ENCODE results near the gene FNDC3B. TPM values are rescaled to one million over a fixed set of nuclear protein-coding genes. Genes with fewer than 3 reads are reported as not detected.

Gene FNDC3B
- polyA plus RNA-seq, 2 of the 4 experiments (the other 2 are of a cell fraction), result 29.5 to 33.6 TPM

DNA sequence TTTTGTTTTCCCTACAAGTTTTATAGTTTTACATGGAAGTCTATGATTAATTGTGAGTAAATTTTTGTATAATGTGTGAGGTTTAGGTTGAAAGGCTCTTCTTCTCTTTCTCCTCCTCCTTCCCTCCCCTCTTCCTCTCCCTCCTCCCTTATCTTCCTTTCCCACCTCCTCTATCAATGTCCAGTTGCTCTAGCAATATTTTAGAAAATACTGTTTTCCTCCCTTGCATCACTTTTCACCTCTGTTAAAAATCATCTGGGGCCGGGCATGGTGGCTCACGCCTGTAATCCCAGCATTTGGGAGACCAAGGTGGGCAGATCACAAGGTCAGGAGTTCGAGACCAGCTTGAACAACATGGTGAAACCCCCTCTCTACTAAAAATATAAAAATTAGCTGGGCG, 119.4 kb downstream of the FNDC3B start:
- TF ChIP-seq, protein P1, sequence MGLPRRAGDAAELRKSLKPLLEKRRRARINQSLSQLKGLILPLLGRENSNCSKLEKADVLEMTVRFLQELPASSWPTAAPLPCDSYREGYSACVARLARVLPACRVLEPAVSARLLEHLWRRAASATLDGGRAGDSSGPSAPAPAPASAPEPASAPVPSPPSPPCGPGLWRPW (IDR thresholded peaks at IDR 0.05), result no peak
- TF ChIP-seq E2F6 (IDR thresholded peaks at IDR 0.05; ENCODE audit: borderline replicate concordance, low read depth), result no peak
- no peak for TF ChIP-seq BCL3 (IDR thresholded peaks at IDR 0.05)
- no peak for TF ChIP-seq JUN (IDR thresholded peaks at IDR 0.05)
- TF ChIP-seq POLR2A (IDR thresholded peaks at IDR 0.05; ENCODE audit: low read length), result no peak
- no peak for TF ChIP-seq RARB (CRISPR knock-in tag; IDR thresholded peaks at IDR 0.05)
- no peak for TF ChIP-seq BHLHE40 (IDR thresholded peaks at IDR 0.05; ENCODE audit: low read depth, low read length)
- Histone ChIP-seq H3K4me1 (peaks cover 92% of the 10 kb centered on the region), H3K4me3 (no peak overlapping the region), H3K4me2 (peak overlapping the region; percentile 38; the same call in 1 of the 3 replicates), H3K27ac (peak overlapping the region; percentile 61 to 91; a peak in 5 of 6 replicates), H3K9me3 (no peaks in the 10 kb centered on the region)
- FAIRE-seq (no peak), DNase-seq (ENCODE audit: low read depth in 1 of 2, low spot score in 1 of 2) (no peak), ATAC-seq (no peak)
- CTCF ChIA-PET, result interaction anchor here (0.6 to 2.0 kb wide), 2 partner anchors 10 to 544 kb away, joined by 3 to 9 read pairs; no protein-coding TSS in a partner anchor
- POLR2A ChIA-PET, result no interaction called here
- 95% methylated on average over 4 of the region's 4 CpGs for WGBS (ENCODE audit: missing lambda C conversion rate)

GRCh38 chr3:172159376-172159775, 120.0 kb downstream of the FNDC3B start:
- ChIA-PET CTCF (interaction anchor here (0.6 to 2.0 kb wide), 4 partner anchors 10 to 545 kb away, joined by 3 to 9 read pairs (median 3); no protein-coding TSS in a partner anchor), POLR2A (no interaction called here)
- FAIRE-seq, result no peak
- ATAC-seq, result no peak
- no peak overlapping the region for H3K4me3 ChIP-seq
- H3K4me1 ChIP-seq, result peaks cover 92% of the 10 kb centered on the region
- H3K27ac ChIP-seq, result peak overlapping the region; percentile 61 to 91
- no peak for DNase-seq (ENCODE audit: low read depth in 1 of 2, low spot score in 1 of 2)
- 70% methylated on average over 1 of the region's 1 CpG for WGBS (ENCODE audit: missing lambda C conversion rate)
- TF ChIP-seq CBX8 (IDR thresholded peaks at IDR 0.05), result no peak
- no peak for TF ChIP-seq NFE2L2 (conservative IDR thresholded peaks at IDR 0.05; ENCODE audit: low read length)
- TF ChIP-seq CBX2 (IDR thresholded peaks at IDR 0.05; ENCODE audit: borderline replicate concordance, low read depth), result no peak
- TF ChIP-seq CHD2 (IDR thresholded peaks at IDR 0.05; ENCODE audit: low read length, partially characterized antibody), result no peak
- TF ChIP-seq MYC (IDR thresholded peaks at IDR 0.05; ENCODE audit: borderline replicate concordance, low read length), result no peak
- no peak for TF ChIP-seq TP53 (CRISPR knock-in tag; IDR thresholded peaks at IDR 0.05)
- TF ChIP-seq RFX5 (IDR thresholded peaks at IDR 0.05), result no peak
- no peak for TF ChIP-seq FOSB (CRISPR knock-in tag; IDR thresholded peaks at IDR 0.05)
- TF ChIP-seq MAZ (IDR thresholded peaks at IDR 0.05; ENCODE audit: borderline replicate concordance, low read depth, low read length), result no peak
- TF ChIP-seq, protein P2, sequence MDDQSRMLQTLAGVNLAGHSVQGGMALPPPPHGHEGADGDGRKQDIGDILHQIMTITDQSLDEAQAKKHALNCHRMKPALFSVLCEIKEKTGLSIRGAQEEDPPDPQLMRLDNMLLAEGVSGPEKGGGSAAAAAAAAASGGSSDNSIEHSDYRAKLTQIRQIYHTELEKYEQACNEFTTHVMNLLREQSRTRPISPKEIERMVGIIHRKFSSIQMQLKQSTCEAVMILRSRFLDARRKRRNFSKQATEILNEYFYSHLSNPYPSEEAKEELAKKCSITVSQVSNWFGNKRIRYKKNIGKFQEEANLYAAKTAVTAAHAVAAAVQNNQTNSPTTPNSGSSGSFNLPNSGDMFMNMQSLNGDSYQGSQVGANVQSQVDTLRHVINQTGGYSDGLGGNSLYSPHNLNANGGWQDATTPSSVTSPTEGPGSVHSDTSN (IDR thresholded peaks at IDR 0.05), result no peak
- no peak for TF ChIP-seq NPAS2 (CRISPR knock-in tag; IDR thresholded peaks at IDR 0.05; ENCODE audit: borderline replicate concordance)
- TF ChIP-seq KDM5A (IDR thresholded peaks at IDR 0.05), result no peak
- no peak for TF ChIP-seq ATOH8 (CRISPR knock-in tag; IDR thresholded peaks at IDR 0.05; ENCODE audit: low read depth)
- no peak for TF ChIP-seq CEBPB (IDR thresholded peaks at IDR 0.05)
- no peak for TF ChIP-seq ZNF302 (CRISPR knock-in tag; IDR thresholded peaks at IDR 0.05)
- no peak for TF ChIP-seq GATA3 (IDR thresholded peaks at IDR 0.05; ENCODE audit: borderline replicate concordance)
- no peak for TF ChIP-seq ZC3H11A (IDR thresholded peaks at IDR 0.05)
- no peaks in the 10 kb centered on the region for H3K9me3 ChIP-seq
- peak overlapping the region; percentile 38 for H3K4me2 ChIP-seq

Data from A549 (cell line).